Measurements from ENCODE around the gene TRABD2A.
"Not testable (repeated sequence)": the region's sequence is repeated elsewhere in the genome, so short reads cannot be mapped to it uniquely, and the experiment has no call there.

GRCh38 chr2:84875619-84876018, 5.3 kb downstream of the TRABD2A start:
- not testable (repeated sequence) for TF ChIP-seq POLR2A (IDR thresholded peaks at IDR 0.05; ENCODE audit: low read length); GATA1 (IDR thresholded peaks at IDR 0.05; ENCODE audit: low read depth, low read length)
